Measurements from ENCODE around the gene PTGER3. TPM values are rescaled to one million over a fixed set of nuclear protein-coding genes. Genes with fewer than 3 reads are reported as not detected.

Gene PTGER3
- polyA plus RNA-seq, 1 of the 3 experiments (the other 2 are of a cell fraction), result 1.9 TPM

DNA sequence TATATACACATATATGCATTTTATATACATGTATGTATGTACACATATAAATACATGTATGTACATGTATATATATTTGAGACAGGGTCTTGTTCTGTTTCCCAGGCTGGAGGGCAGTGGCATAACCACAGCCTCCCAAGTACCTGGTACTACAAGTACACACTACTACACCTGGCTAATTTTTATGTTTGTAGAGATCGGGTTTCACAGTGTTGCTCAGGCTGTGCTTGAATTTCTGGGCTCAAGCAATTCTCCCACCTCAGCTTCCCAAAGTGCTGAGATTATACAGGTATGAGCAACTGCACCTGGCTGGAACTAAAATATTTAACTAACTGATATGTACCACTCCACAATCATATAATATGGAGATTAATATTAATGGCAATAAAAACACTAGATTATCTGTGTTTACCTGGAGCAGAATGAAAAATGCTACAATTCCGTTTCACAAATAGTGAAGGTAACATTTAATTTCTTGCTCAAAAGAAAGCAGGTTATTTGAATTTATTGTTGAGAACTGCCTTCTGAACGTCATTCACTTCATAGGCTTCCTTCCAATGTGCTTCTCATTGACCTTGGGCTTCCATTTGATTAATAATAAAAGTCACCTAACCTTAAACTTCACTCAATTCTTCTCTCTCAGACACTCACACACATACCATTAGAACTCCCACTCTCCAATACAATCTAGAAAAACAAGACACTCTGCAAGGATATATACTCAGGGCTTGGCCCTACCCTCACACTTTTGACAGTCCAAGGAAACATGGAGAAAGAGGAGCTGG is 57.0 kb downstream of the PTGER3 start:
- Histone ChIP-seq H3K9me3 (no peaks in the 10 kb centered on the region), H3K4me3 (ENCODE audit: low read depth in 2 of 2, low read length in 1 of 2) (no peak overlapping the region), H2AFZ (ENCODE audit: low read depth) (no peak overlapping the region), H3K4me2 (no peak overlapping the region), H3K9ac (no peak overlapping the region), H3K79me2 (ENCODE audit: insufficient read depth) (no peaks in the 10 kb centered on the region), H3K4me1 (ENCODE audit: control insufficient read depth in 1 of 2, insufficient read depth in 2 of 2, low read depth in 1 of 2, low read length in 1 of 2) (no peaks in the 10 kb centered on the region), H4K20me1 (ENCODE audit: insufficient read depth) (no peaks in the 10 kb centered on the region), H3K36me3 (replicated peaks in 1 of 2; ENCODE audit: control insufficient read depth in 1 of 2, insufficient read depth in 2 of 2, low read length in 1 of 2) (no peaks in the 10 kb centered on the region), H3K27me3 (ENCODE audit: insufficient read depth) (no peaks in the 10 kb centered on the region), H3K27ac (ENCODE audit: low read depth in 2 of 2, low read length in 1 of 2) (no peak overlapping the region), H3F3A (replicated peaks; ENCODE audit: insufficient read depth) (no peaks in the 10 kb centered on the region), H3K9me2 (no peaks in the 10 kb centered on the region)
- WGBS (ENCODE audit: low lambda C conversion rate), result 68% methylated on average over 3 of the region's 3 CpGs
- no peak for DNase-seq
- TF ChIP-seq POLR2AphosphoS5 (IDR thresholded peaks at IDR 0.05; ENCODE audit: low read depth, low read length) (no peak), ZBTB33 (IDR thresholded peaks at IDR 0.05; ENCODE audit: borderline replicate concordance, low read depth) (no peak), NRF1 (IDR thresholded peaks at IDR 0.05; ENCODE audit: low read depth, low read length) (no peak), MEF2A (IDR thresholded peaks at IDR 0.05; ENCODE audit: borderline replicate concordance, low read depth) (no peak), JUND (IDR thresholded peaks at IDR 0.05) (no peak), RCOR1 (IDR thresholded peaks at IDR 0.05; ENCODE audit: low read length) (no peak), CHD2 (IDR thresholded peaks at IDR 0.05; ENCODE audit: low read length, partially characterized antibody) (no peak), MXI1 (IDR thresholded peaks at IDR 0.05; ENCODE audit: low read depth, low read length) (no peak), EP300 (IDR thresholded peaks at IDR 0.05; ENCODE audit: borderline replicate concordance in 1 of 2, low read depth in 1 of 2, low read length in 1 of 2) (no peak), RAD21 (IDR thresholded peaks at IDR 0.05; ENCODE audit: low read length) (no peak)
- TF ChIP-seq, protein P1, sequence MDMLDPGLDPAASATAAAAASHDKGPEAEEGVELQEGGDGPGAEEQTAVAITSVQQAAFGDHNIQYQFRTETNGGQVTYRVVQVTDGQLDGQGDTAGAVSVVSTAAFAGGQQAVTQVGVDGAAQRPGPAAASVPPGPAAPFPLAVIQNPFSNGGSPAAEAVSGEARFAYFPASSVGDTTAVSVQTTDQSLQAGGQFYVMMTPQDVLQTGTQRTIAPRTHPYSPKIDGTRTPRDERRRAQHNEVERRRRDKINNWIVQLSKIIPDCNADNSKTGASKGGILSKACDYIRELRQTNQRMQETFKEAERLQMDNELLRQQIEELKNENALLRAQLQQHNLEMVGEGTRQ (IDR thresholded peaks at IDR 0.05; ENCODE audit: borderline replicate concordance, low read depth, low read length), result no peak
- TF ChIP-seq, protein P2, sequence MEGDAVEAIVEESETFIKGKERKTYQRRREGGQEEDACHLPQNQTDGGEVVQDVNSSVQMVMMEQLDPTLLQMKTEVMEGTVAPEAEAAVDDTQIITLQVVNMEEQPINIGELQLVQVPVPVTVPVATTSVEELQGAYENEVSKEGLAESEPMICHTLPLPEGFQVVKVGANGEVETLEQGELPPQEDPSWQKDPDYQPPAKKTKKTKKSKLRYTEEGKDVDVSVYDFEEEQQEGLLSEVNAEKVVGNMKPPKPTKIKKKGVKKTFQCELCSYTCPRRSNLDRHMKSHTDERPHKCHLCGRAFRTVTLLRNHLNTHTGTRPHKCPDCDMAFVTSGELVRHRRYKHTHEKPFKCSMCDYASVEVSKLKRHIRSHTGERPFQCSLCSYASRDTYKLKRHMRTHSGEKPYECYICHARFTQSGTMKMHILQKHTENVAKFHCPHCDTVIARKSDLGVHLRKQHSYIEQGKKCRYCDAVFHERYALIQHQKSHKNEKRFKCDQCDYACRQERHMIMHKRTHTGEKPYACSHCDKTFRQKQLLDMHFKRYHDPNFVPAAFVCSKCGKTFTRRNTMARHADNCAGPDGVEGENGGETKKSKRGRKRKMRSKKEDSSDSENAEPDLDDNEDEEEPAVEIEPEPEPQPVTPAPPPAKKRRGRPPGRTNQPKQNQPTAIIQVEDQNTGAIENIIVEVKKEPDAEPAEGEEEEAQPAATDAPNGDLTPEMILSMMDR (IDR thresholded peaks at IDR 0.05), result no peak
- CTCF ChIA-PET, result no interaction called here
- POLR2A ChIA-PET, result no interaction called here

DNA sequence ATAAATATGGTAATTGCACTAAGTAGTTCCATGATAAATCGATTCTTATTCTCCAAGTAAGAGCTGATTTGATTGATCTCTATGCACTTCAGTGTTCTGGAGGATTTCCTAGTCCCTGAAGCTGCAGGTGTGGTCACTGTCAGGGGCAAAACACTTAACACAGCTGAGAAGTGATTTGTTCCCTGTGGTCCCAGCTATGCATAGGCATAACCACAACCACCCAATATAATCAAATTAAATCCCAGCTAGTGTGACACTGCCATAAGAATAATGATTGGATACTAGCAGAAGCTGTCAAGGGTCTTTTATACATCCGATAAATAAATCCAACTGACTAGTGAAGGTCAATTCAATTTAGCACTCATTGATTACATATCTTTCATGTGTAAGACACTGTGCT is 60.1 kb downstream of the PTGER3 start:
- Histone ChIP-seq H3K79me2 (ENCODE audit: insufficient read depth) (no peaks in the 10 kb centered on the region), H3K27me3 (ENCODE audit: insufficient read depth) (no peaks in the 10 kb centered on the region), H4K20me1 (ENCODE audit: insufficient read depth) (no peaks in the 10 kb centered on the region), H2AFZ (ENCODE audit: low read depth) (no peak overlapping the region), H3K27ac (ENCODE audit: low read depth in 2 of 2, low read length in 1 of 2) (no peak overlapping the region), H3K36me3 (replicated peaks in 1 of 2; ENCODE audit: control insufficient read depth in 1 of 2, insufficient read depth in 2 of 2, low read length in 1 of 2) (no peaks in the 10 kb centered on the region), H3K9me3 (no peaks in the 10 kb centered on the region), H3K4me2 (no peak overlapping the region), H3K4me3 (ENCODE audit: low read depth in 2 of 2, low read length in 1 of 2) (no peak overlapping the region), H3K9ac (no peak overlapping the region), H3F3A (replicated peaks; ENCODE audit: insufficient read depth) (no peaks in the 10 kb centered on the region), H3K9me2 (no peaks in the 10 kb centered on the region), H3K4me1 (ENCODE audit: control insufficient read depth in 1 of 2, insufficient read depth in 2 of 2, low read depth in 1 of 2, low read length in 1 of 2) (no peaks in the 10 kb centered on the region)
- POLR2A ChIA-PET, result no interaction called here
- CTCF ChIA-PET, result interaction anchor here (1.7 kb wide), 1 partner anchor 62 kb away, joined by 5 read pairs; no protein-coding TSS in a partner anchor
- WGBS (ENCODE audit: low lambda C conversion rate), result 53% methylated on average over 2 of the region's 2 CpGs
- DNase-seq, result no peak
- TF ChIP-seq FOSL2 (IDR thresholded peaks at IDR 0.05; ENCODE audit: borderline replicate concordance, low read depth) (no peak), YY1 (IDR thresholded peaks at IDR 0.05; ENCODE audit: low read depth) (no peak), PBX3 (IDR thresholded peaks at IDR 0.05) (no peak), CHD2 (IDR thresholded peaks at IDR 0.05; ENCODE audit: low read length, partially characterized antibody) (no peak), FOXM1 (IDR thresholded peaks at IDR 0.05; ENCODE audit: low read depth) (no peak), TCF12 (IDR thresholded peaks at IDR 0.05) (no peak), USF1 (IDR thresholded peaks at IDR 0.05; ENCODE audit: borderline replicate concordance, low read depth) (no peak), NRF1 (IDR thresholded peaks at IDR 0.05; ENCODE audit: low read depth, low read length) (no peak), MEF2A (IDR thresholded peaks at IDR 0.05; ENCODE audit: borderline replicate concordance, low read depth) (no peak)
- TF ChIP-seq, protein P3, sequence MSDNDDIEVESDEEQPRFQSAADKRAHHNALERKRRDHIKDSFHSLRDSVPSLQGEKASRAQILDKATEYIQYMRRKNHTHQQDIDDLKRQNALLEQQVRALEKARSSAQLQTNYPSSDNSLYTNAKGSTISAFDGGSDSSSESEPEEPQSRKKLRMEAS (IDR thresholded peaks at IDR 0.05; ENCODE audit: low read depth), result no peak

All from SK-N-SH (cell line).